ENCODE data around the gene SEC23A. TPM values are rescaled to one million over a fixed set of nuclear protein-coding genes. Genes with fewer than 3 reads are reported as not detected.

SEC23A gene
- total and polyA plus RNA-seq, 2 of the 8 experiments (the other 6 are each of a cell fraction or from before 2014, with no cell fraction given) = 30.9 to 58.2 TPM

DNA sequence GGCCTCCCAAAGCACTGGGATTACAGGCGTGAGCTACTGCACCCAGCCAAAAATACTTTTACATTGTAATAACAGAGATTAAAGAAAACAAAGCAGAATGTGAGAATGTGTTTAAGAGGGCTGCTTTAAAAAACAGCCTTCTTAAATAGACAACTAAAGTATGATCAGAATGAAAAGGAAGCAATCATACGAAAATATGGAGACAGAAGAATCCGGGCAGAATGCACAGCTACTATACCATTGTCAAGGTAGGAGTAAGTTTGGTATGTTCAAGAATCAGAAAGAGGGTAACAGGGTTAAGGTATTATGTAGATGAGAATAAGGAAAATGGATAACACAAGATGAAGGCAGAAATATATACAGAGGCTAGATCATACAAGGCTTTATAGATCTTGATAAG lies 8.5 kb downstream of the SEC23A start (continued):
- TF ChIP-seq, protein P1, sequence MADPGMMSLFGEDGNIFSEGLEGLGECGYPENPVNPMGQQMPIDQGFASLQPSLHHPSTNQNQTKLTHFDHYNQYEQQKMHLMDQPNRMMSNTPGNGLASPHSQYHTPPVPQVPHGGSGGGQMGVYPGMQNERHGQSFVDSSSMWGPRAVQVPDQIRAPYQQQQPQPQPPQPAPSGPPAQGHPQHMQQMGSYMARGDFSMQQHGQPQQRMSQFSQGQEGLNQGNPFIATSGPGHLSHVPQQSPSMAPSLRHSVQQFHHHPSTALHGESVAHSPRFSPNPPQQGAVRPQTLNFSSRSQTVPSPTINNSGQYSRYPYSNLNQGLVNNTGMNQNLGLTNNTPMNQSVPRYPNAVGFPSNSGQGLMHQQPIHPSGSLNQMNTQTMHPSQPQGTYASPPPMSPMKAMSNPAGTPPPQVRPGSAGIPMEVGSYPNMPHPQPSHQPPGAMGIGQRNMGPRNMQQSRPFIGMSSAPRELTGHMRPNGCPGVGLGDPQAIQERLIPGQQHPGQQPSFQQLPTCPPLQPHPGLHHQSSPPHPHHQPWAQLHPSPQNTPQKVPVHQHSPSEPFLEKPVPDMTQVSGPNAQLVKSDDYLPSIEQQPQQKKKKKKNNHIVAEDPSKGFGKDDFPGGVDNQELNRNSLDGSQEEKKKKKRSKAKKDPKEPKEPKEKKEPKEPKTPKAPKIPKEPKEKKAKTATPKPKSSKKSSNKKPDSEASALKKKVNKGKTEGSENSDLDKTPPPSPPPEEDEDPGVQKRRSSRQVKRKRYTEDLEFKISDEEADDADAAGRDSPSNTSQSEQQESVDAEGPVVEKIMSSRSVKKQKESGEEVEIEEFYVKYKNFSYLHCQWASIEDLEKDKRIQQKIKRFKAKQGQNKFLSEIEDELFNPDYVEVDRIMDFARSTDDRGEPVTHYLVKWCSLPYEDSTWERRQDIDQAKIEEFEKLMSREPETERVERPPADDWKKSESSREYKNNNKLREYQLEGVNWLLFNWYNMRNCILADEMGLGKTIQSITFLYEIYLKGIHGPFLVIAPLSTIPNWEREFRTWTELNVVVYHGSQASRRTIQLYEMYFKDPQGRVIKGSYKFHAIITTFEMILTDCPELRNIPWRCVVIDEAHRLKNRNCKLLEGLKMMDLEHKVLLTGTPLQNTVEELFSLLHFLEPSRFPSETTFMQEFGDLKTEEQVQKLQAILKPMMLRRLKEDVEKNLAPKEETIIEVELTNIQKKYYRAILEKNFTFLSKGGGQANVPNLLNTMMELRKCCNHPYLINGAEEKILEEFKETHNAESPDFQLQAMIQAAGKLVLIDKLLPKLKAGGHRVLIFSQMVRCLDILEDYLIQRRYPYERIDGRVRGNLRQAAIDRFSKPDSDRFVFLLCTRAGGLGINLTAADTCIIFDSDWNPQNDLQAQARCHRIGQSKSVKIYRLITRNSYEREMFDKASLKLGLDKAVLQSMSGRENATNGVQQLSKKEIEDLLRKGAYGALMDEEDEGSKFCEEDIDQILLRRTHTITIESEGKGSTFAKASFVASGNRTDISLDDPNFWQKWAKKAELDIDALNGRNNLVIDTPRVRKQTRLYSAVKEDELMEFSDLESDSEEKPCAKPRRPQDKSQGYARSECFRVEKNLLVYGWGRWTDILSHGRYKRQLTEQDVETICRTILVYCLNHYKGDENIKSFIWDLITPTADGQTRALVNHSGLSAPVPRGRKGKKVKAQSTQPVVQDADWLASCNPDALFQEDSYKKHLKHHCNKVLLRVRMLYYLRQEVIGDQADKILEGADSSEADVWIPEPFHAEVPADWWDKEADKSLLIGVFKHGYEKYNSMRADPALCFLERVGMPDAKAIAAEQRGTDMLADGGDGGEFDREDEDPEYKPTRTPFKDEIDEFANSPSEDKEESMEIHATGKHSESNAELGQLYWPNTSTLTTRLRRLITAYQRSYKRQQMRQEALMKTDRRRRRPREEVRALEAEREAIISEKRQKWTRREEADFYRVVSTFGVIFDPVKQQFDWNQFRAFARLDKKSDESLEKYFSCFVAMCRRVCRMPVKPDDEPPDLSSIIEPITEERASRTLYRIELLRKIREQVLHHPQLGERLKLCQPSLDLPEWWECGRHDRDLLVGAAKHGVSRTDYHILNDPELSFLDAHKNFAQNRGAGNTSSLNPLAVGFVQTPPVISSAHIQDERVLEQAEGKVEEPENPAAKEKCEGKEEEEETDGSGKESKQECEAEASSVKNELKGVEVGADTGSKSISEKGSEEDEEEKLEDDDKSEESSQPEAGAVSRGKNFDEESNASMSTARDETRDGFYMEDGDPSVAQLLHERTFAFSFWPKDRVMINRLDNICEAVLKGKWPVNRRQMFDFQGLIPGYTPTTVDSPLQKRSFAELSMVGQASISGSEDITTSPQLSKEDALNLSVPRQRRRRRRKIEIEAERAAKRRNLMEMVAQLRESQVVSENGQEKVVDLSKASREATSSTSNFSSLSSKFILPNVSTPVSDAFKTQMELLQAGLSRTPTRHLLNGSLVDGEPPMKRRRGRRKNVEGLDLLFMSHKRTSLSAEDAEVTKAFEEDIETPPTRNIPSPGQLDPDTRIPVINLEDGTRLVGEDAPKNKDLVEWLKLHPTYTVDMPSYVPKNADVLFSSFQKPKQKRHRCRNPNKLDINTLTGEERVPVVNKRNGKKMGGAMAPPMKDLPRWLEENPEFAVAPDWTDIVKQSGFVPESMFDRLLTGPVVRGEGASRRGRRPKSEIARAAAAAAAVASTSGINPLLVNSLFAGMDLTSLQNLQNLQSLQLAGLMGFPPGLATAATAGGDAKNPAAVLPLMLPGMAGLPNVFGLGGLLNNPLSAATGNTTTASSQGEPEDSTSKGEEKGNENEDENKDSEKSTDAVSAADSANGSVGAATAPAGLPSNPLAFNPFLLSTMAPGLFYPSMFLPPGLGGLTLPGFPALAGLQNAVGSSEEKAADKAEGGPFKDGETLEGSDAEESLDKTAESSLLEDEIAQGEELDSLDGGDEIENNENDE (IDR thresholded peaks at IDR 0.05; ENCODE audit: insufficient replicate concordance, low read length) = no peak
- TF ChIP-seq SIX5 (IDR thresholded peaks at IDR 0.05; ENCODE audit: low read depth, low read length) (no peak), TAF7 (optimal IDR thresholded peaks at IDR 0.05; ENCODE audit: borderline replicate concordance, low read depth, low read length) (no peak), SIRT6 (IDR thresholded peaks at IDR 0.05; ENCODE audit: low read length) (no peak), RAD21 (IDR thresholded peaks at IDR 0.05 in 1 of 2, conservative IDR thresholded peaks at IDR 0.05 in 1 of 2; ENCODE audit: low read depth in 2 of 2, low read length in 2 of 2) (no peak), YY1 (IDR thresholded peaks at IDR 0.05; ENCODE audit: low read depth, low read length) (no peak), CREB1 (IDR thresholded peaks at IDR 0.05) (no peak), HDAC6 (IDR thresholded peaks at IDR 0.05; ENCODE audit: low read depth, low read length) (no peak)
- TF ChIP-seq, protein P2, sequence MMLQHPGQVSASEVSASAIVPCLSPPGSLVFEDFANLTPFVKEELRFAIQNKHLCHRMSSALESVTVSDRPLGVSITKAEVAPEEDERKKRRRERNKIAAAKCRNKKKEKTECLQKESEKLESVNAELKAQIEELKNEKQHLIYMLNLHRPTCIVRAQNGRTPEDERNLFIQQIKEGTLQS (IDR thresholded peaks at IDR 0.05; ENCODE audit: insufficient read depth, low read depth, low read length) = no peak

All from H1 (cell line).